CD8-positive, alpha-beta memory T cell (primary cell): ENCODE data around the gene GJA3. TPM values are rescaled to one million over a fixed set of nuclear protein-coding genes. Genes with fewer than 3 reads are reported as not detected.
"Not testable (repeated sequence)": the region's sequence is repeated elsewhere in the genome, so short reads cannot be mapped to it uniquely, and the experiment has no call there.

Experiments
- CTCF ChIA-PET: fragments of 350-600 bp; sonication (Branson Sonifier 250); formaldehyde crosslinking; loops from one replicate; lab custom pipeline; 2021; ENCODE audit warnings: antibody characterized with exemption; lab: Charles Lee
- POLR2A ChIA-PET: fragments of 350-600 bp; sonication (Branson Sonifier 250); formaldehyde crosslinking; loops from one replicate; lab custom pipeline; 2021; ENCODE audit warnings: antibody characterized with exemption; lab: Charles Lee
- DNase-seq, 5 donors: peaks; one replicate each; pipeline versions ENCODE4 v3.0.0 to v3.0.0-alpha.2; 2020 to 2022; ENCODE audit warnings: mixed read lengths in 1 of 5
- H3K27ac ChIP-seq: one replicate; pipeline ENCODE4 v1.7.0; 2013; ENCODE audit warnings: low read depth, mild to moderate bottlenecking, low read length, moderate library complexity
- H3K27me3 ChIP-seq: 2 replicates; pipeline ENCODE4 v1.7.0; 2013; ENCODE audit warnings: low read length, mild to moderate bottlenecking; ENCODE audit not compliant: insufficient read depth, poor library complexity, severe bottlenecking
- H3K36me3 ChIP-seq: 2 replicates; pipeline ENCODE4 v1.7.0; 2013; ENCODE audit warnings: mild to moderate bottlenecking, low read length, moderate library complexity; ENCODE audit not compliant: insufficient read depth
- H3K4me1 ChIP-seq: 2 replicates; pipeline ENCODE4 v1.7.0; 2013; ENCODE audit warnings: mild to moderate bottlenecking, low read length, moderate library complexity; ENCODE audit not compliant: insufficient read depth
- H3K4me3 ChIP-seq: 2 replicates; pipeline ENCODE4 v1.7.0; 2013; ENCODE audit warnings: mild to moderate bottlenecking, low read length
- H3K9me3 ChIP-seq: 2 replicates; pipeline ENCODE4 v1.7.0; 2013; ENCODE audit warnings: mild to moderate bottlenecking, low read length
- H3K27ac Mint-ChIP-seq, 8 donors: one replicate each; pipeline ENCODE4 v1.8.0; 2020 to 2021; ENCODE audit warnings: mixed read lengths in 8 of 8, mild to moderate bottlenecking in 6 of 8, inconsistent platforms in 3 of 8, moderate library complexity in 3 of 8
- H3K27me3 Mint-ChIP-seq, 2 donors: one replicate each; pipeline ENCODE4 v1.8.0; 2020 to 2021; ENCODE audit warnings: mixed read lengths in 2 of 2, mild to moderate bottlenecking in 1 of 2, moderate library complexity in 1 of 2
- H3K36me3 Mint-ChIP-seq, 3 donors: one replicate each; pipeline ENCODE4 v1.8.0; 2020 to 2021; ENCODE audit warnings: mixed read lengths in 3 of 3, inconsistent platforms in 1 of 3, mild to moderate bottlenecking in 1 of 3
- H3K4me1 Mint-ChIP-seq, 3 donors: one replicate each; pipeline ENCODE4 v1.8.0; 2020 to 2021; ENCODE audit warnings: mixed read lengths in 3 of 3, inconsistent platforms in 1 of 3, mild to moderate bottlenecking in 1 of 3
- H3K4me3 Mint-ChIP-seq, 7 donors: one replicate each; pipeline ENCODE4 v1.8.0; 2020 to 2021; ENCODE audit warnings: mixed read lengths in 7 of 7, mild to moderate bottlenecking in 6 of 7, moderate library complexity in 4 of 7, inconsistent platforms in 2 of 7
- H3K9me3 Mint-ChIP-seq, 5 donors: one replicate each; pipeline ENCODE4 v1.8.0; 2020 to 2022; ENCODE audit warnings: mixed read lengths in 5 of 5, mild to moderate bottlenecking in 3 of 5, moderate library complexity in 2 of 5, inconsistent platforms in 1 of 5
- polyA plus RNA-seq: library from polyadenylated mRNA; unstranded; fragments of 300-500 nt; fragmentation: Illumina TruSeq; gene quantifications from one replicate; pipeline ENCODE4 v1.2.3, GENCODE V29; 2021
- total RNA-seq, 2 experiments: library from RNA; stranded (reverse); gene quantifications; one replicate each; pipeline ENCODE4 v1.2.3, GENCODE V29; 2021

Gene GJA3
- total and polyA plus RNA-seq, 3 experiments from 2014 or later: 0.09 to 1.0 (median 0.85) TPM

DNA sequence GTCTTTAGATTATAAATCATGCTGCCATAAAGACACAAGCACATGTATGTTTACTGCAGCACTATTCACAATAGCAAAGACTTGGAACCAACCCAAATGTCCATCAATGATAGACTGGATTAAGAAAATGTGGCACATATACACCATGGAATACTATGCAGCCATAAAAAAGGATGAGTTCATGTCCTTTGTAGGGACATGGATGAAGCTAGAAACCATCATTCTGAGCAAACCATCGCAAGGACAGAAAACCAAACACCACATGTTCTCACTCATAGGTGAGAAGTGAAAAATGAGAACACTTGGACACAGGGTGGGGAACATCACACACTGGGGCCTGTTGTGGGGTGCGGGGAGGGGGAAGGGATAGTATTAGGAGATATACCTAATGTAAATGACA lies 7.6 kb downstream of the GJA3 start:
- H3K4me3 Mint-ChIP-seq, H3K36me3 ChIP-seq, H3K4me1 Mint-ChIP-seq, H3K4me1 ChIP-seq, H3K27ac Mint-ChIP-seq, H3K9me3 Mint-ChIP-seq, H3K36me3 Mint-ChIP-seq, H3K4me3 ChIP-seq, DNase-seq, CTCF ChIA-PET, H3K9me3 ChIP-seq, H3K27ac ChIP-seq, H3K27me3 ChIP-seq, POLR2A ChIA-PET: not testable (repeated sequence)
- peaks cover 12 to 46% of the 10 kb centered on the region in 2 donors for H3K27me3 Mint-ChIP-seq

- Mint-ChIP-seq H3K27me3 (peaks cover 9 to 49% of the 10 kb centered on the region in 2 donors), H3K4me1 (no peaks in the 10 kb centered on the region), H3K4me3 (no peak overlapping the region), H3K9me3 (no peaks in the 10 kb centered on the region), H3K27ac (no peak overlapping the region), H3K36me3 (peaks cover 0 to 2% (median 0%) of the 10 kb centered on the region in 3 donors)
- H3K9me3 ChIP-seq: no peaks in the 10 kb centered on the region
- H3K4me3 ChIP-seq: no peak overlapping the region
- no peaks in the 10 kb centered on the region for H3K27me3 ChIP-seq
- H3K4me1 ChIP-seq: no peaks in the 10 kb centered on the region
- ChIA-PET POLR2A (no interaction called here), CTCF (interaction anchor here (1.1 kb wide), 1 partner anchor 24 kb away, joined by 3 read pairs; no protein-coding TSS in a partner anchor)
- DNase-seq: no peak
- H3K36me3 ChIP-seq: no peaks in the 10 kb centered on the region
- H3K27ac ChIP-seq: no peak overlapping the region
Measured at GRCh38 chr13:20151612-20152011, 9.2 kb downstream of the GJA3 start.

- no peaks in the 10 kb centered on the region for H3K27me3 ChIP-seq
- no peak overlapping the region for H3K27ac ChIP-seq
- H3K4me3 ChIP-seq: no peak overlapping the region
- Mint-ChIP-seq H3K27me3 (peaks cover 9 to 51% of the 10 kb centered on the region in 2 donors), H3K36me3 (peaks cover 0 to 2% (median 0%) of the 10 kb centered on the region in 3 donors), H3K4me1 (no peaks in the 10 kb centered on the region), H3K27ac (no peak overlapping the region), H3K9me3 (no peaks in the 10 kb centered on the region), H3K4me3 (no peak overlapping the region)
- ChIA-PET POLR2A (no interaction called here), CTCF (interaction anchor here (1.1 kb wide), 1 partner anchor 24 kb away, joined by 3 read pairs; no protein-coding TSS in a partner anchor)
- DNase-seq: no peak
- no peaks in the 10 kb centered on the region for H3K36me3 ChIP-seq
- H3K4me1 ChIP-seq: no peaks in the 10 kb centered on the region
- H3K9me3 ChIP-seq: no peaks in the 10 kb centered on the region
Measured at GRCh38 chr13:20151016-20151415, 9.8 kb downstream of the GJA3 start.

- H3K4me3 Mint-ChIP-seq: no peak overlapping the region
- Histone ChIP-seq H3K27me3 (no peaks in the 10 kb centered on the region), H3K36me3 (no peaks in the 10 kb centered on the region), H3K4me1 (no peaks in the 10 kb centered on the region), H3K27ac (no peak overlapping the region), H3K9me3 (no peaks in the 10 kb centered on the region), H3K4me3 (no peak overlapping the region)
- H3K27ac Mint-ChIP-seq: no peak overlapping the region
- H3K4me1 Mint-ChIP-seq: no peaks in the 10 kb centered on the region
- H3K9me3 Mint-ChIP-seq: no peaks in the 10 kb centered on the region
- POLR2A ChIA-PET: no interaction called here
- H3K36me3 Mint-ChIP-seq: peaks cover 0 to 2% (median 0%) of the 10 kb centered on the region in 3 donors
- peaks cover 9 to 55% of the 10 kb centered on the region in 2 donors for H3K27me3 Mint-ChIP-seq
- DNase-seq: no peak
- CTCF ChIA-PET: interaction anchor here (1.1 kb wide), 1 partner anchor 23 kb away, joined by 3 read pairs; no protein-coding TSS in a partner anchor
Measured at GRCh38 chr13:20150561-20150960, 10.3 kb downstream of the GJA3 start.

DNA sequence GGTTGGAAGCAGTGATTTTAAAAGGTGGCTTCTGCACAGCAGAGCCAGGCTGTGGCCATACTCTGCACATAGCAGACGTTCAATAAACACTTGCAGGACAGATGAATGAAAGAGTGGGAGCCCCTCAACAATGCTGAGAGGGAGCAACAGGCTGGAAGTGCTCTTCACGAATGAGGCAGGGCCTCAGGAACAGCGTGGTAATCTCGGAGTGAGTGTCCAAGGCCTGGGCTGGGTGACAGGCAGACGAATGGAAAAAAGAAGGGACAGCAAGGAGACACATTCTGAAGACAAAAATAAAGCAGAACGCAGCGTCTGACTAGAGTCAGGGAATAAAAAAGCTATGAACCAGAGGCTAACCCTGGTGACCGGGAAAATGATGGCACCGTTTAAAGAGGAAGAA lies 11.1 kb downstream of the GJA3 start:
- Histone ChIP-seq H3K4me1 (no peaks in the 10 kb centered on the region), H3K27ac (no peak overlapping the region), H3K9me3 (no peaks in the 10 kb centered on the region), H3K36me3 (no peaks in the 10 kb centered on the region), H3K4me3 (no peak overlapping the region), H3K27me3 (no peaks in the 10 kb centered on the region)
- Mint-ChIP-seq H3K4me1 (no peaks in the 10 kb centered on the region), H3K9me3 (no peaks in the 10 kb centered on the region), H3K27ac (no peak overlapping the region), H3K4me3 (no peak overlapping the region), H3K36me3 (peaks cover 0 to 2% (median 0%) of the 10 kb centered on the region in 3 donors), H3K27me3 (peaks cover 9 to 60% of the 10 kb centered on the region in 2 donors)
- DNase-seq: no peak
- CTCF ChIA-PET: no interaction called here
- POLR2A ChIA-PET: no interaction called here

GRCh38 chr13:20148501-20149183 lies 12.2 kb downstream of the GJA3 start:
- Mint-ChIP-seq H3K9me3 (no peaks in the 10 kb centered on the region), H3K27ac (no peak overlapping the region), H3K36me3 (peaks cover 0 to 2% (median 0%) of the 10 kb centered on the region in 3 donors), H3K27me3 (peaks cover 9 to 68% of the 10 kb centered on the region in 2 donors), H3K4me1 (no peaks in the 10 kb centered on the region), H3K4me3 (no peak overlapping the region)
- Histone ChIP-seq H3K27ac (no peak overlapping the region), H3K27me3 (no peaks in the 10 kb centered on the region), H3K4me1 (no peaks in the 10 kb centered on the region), H3K36me3 (no peaks in the 10 kb centered on the region), H3K4me3 (no peak overlapping the region), H3K9me3 (no peaks in the 10 kb centered on the region)
- no peak for DNase-seq
- ChIA-PET CTCF (interaction anchor here (0.6 kb wide), 1 partner anchor 98 kb away, joined by 4 read pairs; no protein-coding TSS in a partner anchor), POLR2A (no interaction called here)

- H3K36me3 Mint-ChIP-seq: peaks cover 0 to 4% (median 0%) of the 10 kb centered on the region in 3 donors
- no peak for DNase-seq
- POLR2A ChIA-PET: no interaction called here
- H3K27ac ChIP-seq: no peak overlapping the region
- peaks cover 0 to 7% (median 0%) of the 10 kb centered on the region in 3 donors for H3K4me1 Mint-ChIP-seq
- no peak overlapping the region for H3K27ac Mint-ChIP-seq
- no peak overlapping the region for H3K4me3 ChIP-seq
- H3K27me3 ChIP-seq: peaks cover 3% of the 10 kb centered on the region
- CTCF ChIA-PET: interaction anchor here (1.0 kb wide), 1 partner anchor 19 kb away, joined by 3 read pairs; no protein-coding TSS in a partner anchor
- H3K36me3 ChIP-seq: no peaks in the 10 kb centered on the region
- H3K27me3 Mint-ChIP-seq: peaks cover 19 to 70% of the 10 kb centered on the region in 2 donors
- H3K4me1 ChIP-seq: no peaks in the 10 kb centered on the region
- no peaks in the 10 kb centered on the region for H3K9me3 Mint-ChIP-seq
- no peak overlapping the region for H3K4me3 Mint-ChIP-seq
- H3K9me3 ChIP-seq: no peaks in the 10 kb centered on the region
Measured at GRCh38 chr13:20146381-20146780, 14.5 kb downstream of the GJA3 start.

DNA sequence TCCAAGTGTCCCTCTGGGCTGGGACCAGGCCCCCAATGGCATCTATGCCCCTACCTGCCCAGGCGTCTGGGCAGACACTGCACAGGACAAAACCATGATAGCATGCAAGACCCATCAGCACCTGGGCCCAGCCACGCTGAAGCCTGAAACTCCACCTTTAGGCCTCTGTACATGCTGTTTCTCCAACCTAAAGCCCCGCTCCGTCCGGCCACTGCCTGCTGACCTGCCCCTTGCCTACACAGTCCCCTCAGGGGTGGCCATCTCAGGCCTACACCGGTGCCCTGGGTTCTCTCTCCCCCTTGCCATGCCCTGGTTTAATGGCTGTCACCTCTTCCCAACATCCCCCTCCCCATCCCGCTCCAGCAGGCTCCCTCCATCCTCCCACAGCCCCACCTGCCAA lies 15.3 kb downstream of the GJA3 start:
- H3K27me3 Mint-ChIP-seq: peaks cover 26 to 75% of the 10 kb centered on the region in 2 donors
- H3K4me1 Mint-ChIP-seq: peaks cover 0 to 8% (median 0%) of the 10 kb centered on the region in 3 donors
- no peak overlapping the region for H3K4me3 ChIP-seq
- no peak overlapping the region for H3K27ac ChIP-seq
- no peaks in the 10 kb centered on the region for H3K9me3 Mint-ChIP-seq
- no peak overlapping the region for H3K4me3 Mint-ChIP-seq
- H3K9me3 ChIP-seq: no peaks in the 10 kb centered on the region
- no peaks in the 10 kb centered on the region for H3K36me3 ChIP-seq
- no peak for DNase-seq
- peaks cover 3% of the 10 kb centered on the region for H3K27me3 ChIP-seq
- no peaks in the 10 kb centered on the region for H3K4me1 ChIP-seq
- no peak overlapping the region for H3K27ac Mint-ChIP-seq
- POLR2A ChIA-PET: no interaction called here
- peaks cover 0 to 4% (median 0%) of the 10 kb centered on the region in 3 donors for H3K36me3 Mint-ChIP-seq
- CTCF ChIA-PET: no interaction called here
